Measurements from ENCODE around the gene CRYBA2. TPM values are rescaled to one million over a fixed set of nuclear protein-coding genes. Genes with fewer than 3 reads are reported as not detected.

The CRYBA2 gene
- total and polyA plus RNA-seq, 2 experiments from 2014 or later: not detected

GRCh38 chr2:218991674-218992168, 1.5 kb downstream of the CRYBA2 start:
- no peaks in the 10 kb centered on the region for H3K36me3 ChIP-seq (ENCODE audit: insufficient read depth)
- peaks cover 15% of the 10 kb centered on the region; the same call in 1 of the 2 replicates for H4K20me1 ChIP-seq (replicated peaks; ENCODE audit: insufficient read depth)
- H3K27ac ChIP-seq (ENCODE audit: low read depth): no peak overlapping the region
- H2AFZ ChIP-seq: no peak overlapping the region
- no peaks in the 10 kb centered on the region for H3K9me2 ChIP-seq (ENCODE audit: insufficient read depth)
- Mint-ChIP-seq H3K27ac (no peak overlapping the region), H3K9me3 (no peaks in the 10 kb centered on the region; the same call in 2 of the 3 replicates), H3K4me3 (no peak overlapping the region), H3K4me1 (peaks cover 3% of the 10 kb centered on the region; the same call in 2 of the 3 replicates), H3K27me3 (ENCODE audit: insufficient read depth, low read depth, poor library complexity) (peaks cover 99% of the 10 kb centered on the region), H3K36me3 (ENCODE audit: low read depth) (no peaks in the 10 kb centered on the region)
- peaks cover 4% of the 10 kb centered on the region; the same call in 1 of the 2 replicates for H3F3A ChIP-seq (replicated peaks; ENCODE audit: low read depth)
- ATAC-seq: peak; percentile 7
- peak; percentile 45 for DNase-seq (ENCODE audit: low spot score)
- H3K4me2 ChIP-seq: no peak overlapping the region
- peaks cover 100% of the 10 kb centered on the region for H3K27me3 ChIP-seq (ENCODE audit: insufficient read depth)
- no peaks in the 10 kb centered on the region for H3K79me2 ChIP-seq (replicated peaks; ENCODE audit: insufficient read depth)
- no peak for TF ChIP-seq NANOG (IDR thresholded peaks at IDR 0.05; ENCODE audit: borderline replicate concordance)
- peak; percentile 68 for TF ChIP-seq REST (IDR thresholded peaks at IDR 0.05; ENCODE audit: unreplicated experiment)
- no peak for TF ChIP-seq ZNF331 (CRISPR knock-in tag; IDR thresholded peaks at IDR 0.05; ENCODE audit: low read depth)
- peak; percentile 67 for TF ChIP-seq EZH2 (IDR thresholded peaks at IDR 0.05; ENCODE audit: low read depth, unreplicated experiment)
- TF ChIP-seq ZNF462 (CRISPR knock-in tag; IDR thresholded peaks at IDR 0.05): no peak
- peaks cover 17% of the 10 kb centered on the region for H3K4me1 ChIP-seq (ENCODE audit: insufficient read depth)
- no peak overlapping the region for H3K4me3 ChIP-seq
